Stimulated activated CD4-positive, alpha-beta T cell treated with anti-CD3 and anti-CD28 coated beads, Interleukin-2, amount 100 ng/mL, for 24 hours (primary cell): ENCODE results near the gene MASP1.
"Not testable (repeated sequence)": the region's sequence is repeated elsewhere in the genome, so short reads cannot be mapped to it uniquely, and the experiment has no call there.

Experiments used
- DNase-seq, 2 donors: peaks; one replicate each; pipeline ENCODE4 v3.0.0-alpha.2; 2020

Gene MASP1

DNA sequence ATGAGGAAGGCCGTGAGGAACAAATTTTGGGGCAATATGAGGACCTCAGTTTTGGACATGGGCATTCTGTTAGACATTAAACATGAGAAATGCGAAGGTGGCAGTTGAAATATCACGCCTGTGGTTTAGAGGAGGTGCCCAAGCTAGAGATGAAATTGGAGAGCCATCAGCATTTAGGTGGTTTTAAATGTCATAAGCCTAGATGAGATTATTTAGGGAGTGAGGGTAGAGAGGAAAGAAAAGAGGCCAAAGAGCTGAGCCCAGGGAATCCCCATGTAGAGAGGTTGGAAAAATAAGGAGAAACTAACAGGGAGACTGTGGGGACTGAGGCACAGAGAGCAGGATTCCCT is 79.4 kb downstream of the MASP1 start:
- no peak for DNase-seq

DNA sequence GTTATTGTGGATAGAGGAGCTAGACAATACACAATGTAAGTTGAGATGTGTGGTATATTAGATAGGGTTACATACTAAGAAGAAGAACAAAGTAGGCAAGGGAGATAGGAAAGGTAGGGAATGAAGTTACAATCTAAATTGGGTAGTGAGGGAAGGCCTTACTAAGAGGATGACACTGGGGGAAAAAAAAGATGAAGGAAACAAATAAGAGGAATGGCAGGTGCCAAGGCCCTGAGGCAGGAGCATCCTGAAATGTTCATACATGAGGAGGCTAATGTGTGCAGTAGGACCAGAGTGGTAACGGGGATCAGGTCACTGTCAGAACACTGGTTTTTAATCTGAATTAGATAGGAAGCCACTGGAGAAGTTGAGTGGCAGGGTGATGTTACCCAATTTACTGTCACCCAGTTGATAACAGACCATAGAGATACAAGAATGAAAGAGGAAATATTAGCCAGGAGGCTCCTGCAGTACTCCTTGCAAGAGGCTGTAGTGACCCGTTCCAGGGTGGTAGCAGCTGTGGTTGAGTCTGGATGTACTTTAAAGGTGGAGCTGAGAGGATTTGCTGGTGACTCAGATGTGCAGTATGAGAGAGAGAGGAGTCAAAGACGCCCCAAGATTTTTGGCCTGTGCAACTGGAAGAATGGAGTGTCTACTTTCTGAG is 79.9 kb downstream of the MASP1 start:
- no peak for DNase-seq

DNA sequence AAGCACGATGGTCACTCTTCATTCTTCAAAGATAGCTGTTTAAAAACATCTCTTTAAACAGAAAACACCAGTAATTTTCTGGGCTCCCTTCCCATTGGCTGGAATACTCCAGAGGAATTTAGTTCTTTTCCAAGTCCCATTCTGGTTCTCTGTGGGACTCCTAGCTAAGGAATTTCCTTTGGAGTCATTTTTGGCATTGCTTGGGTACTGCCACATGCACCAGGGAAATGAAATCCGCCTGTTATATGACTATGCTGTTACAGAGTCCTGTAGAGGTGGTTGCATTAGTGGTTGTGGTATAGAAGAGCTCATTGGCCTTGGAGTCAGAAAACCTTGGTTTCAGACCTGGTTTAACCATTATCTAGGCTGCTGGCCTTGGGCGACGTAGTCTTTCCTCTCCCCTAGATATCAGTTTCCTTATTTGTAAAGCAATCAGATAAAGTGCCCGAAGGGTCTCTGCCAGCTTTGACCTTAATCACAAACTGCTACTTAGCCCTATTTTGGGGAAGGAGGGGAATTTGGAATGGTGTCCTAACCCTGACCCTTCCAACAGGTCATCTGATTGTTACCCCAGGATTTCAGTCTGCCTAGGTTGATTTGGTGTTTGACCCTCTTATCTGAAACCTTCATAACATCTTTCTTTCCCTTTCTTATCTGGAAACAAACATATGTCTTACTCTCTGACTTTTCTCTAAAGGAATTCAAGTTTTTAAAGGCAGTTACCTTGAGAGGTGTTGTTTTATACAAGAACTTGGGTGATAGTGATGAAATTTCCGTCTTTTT is 80.8 kb downstream of the MASP1 start:
- no peak for DNase-seq

DNA sequence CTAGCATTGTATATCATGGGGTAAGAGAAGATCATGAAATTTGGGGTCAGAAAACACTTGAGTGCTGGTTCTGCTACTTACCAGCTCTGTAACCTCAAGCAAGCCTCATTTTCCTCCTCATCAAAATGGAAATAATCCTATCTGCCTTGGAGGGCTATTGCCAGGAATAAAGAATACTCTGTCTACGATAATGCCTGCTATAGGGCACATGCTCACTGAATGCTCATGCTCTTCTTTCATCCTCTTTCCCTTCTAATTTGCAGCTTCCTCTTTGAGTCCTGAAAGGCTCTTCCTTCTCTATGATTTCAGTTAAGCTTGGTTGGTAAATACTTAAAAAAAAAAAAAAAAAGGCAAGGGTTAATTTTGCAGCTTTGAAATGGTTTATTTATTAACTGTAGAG is 81.4 kb downstream of the MASP1 start:
- no peak for DNase-seq

DNA sequence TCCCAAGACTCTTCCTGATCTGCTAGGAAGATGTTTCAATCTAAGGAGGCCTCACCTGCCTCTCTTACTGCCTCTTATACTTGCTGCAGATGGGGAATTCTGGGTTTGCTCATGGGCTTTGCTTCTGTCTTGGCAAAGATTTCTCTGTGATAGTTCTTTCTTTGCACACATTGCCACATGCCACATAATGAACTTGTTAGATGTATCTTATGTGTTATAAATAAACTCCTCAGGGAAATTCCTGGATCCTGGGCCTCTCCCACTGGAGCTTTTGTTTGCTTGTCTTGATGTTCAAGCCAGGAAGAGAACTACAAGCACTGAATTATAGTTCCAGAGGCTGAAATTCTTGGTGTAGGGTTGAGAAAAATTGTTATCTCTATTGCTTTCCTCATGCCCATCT is 82.0 kb downstream of the MASP1 start:
- no peak for DNase-seq

DNA sequence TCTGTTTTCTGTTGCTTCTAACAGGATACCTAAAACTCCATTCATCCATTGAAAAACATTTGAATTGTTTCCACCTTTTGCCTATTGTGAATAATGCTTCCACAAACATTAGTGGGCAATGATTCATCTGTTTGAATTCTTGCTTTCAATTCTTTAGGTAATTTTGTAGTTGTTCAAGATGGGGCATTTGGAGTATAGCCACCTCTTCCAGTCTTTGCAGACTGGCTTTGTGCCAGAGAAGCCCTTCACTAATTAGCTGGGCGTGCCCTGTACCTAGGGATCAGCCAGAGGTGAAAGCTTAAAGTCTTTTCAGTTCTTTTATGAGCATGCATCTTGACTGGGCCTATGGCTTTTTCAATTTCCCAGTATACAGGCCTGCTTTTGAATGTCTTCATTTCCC is 83.4 kb downstream of the MASP1 start:
- no peak for DNase-seq

DNA sequence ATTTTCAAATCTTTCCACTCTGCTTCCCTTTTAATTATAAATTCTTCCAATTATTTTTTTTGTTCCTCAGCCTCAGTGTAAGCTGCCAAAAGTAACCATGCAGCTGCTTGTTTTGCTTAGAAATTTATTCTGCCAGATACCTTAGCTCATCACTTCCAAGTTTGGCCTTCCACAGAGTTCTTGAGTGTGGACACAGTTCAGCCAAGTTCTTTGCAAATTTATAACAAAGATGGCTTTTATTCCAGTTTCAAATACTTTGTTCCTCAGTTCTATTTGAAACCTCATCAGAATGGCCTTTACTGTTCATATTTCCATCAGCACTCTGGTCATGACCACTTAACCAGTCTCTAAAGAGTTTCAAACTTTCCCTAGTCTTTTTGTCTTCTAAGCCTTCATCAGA is 83.9 kb downstream of the MASP1 start:
- no peak for DNase-seq

DNA sequence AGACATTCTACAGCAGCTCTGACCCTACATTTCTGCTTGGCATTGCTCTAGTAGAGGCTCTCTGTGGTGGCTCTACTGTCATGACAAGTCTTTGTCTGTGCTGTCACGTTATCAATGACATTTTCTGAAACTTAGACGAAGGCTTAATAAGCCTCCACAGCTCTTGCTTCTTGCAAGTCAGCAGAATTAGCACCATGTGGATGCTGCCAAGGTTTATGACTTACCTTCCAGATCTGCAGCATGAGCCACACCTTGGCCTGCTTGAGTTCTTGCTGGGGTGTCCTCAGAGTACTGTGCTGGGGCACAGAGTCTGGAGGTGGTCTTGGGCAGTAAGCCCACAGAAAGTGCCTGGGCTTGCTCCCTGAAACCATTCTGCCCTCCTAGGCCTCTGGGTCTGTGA is 84.5 kb downstream of the MASP1 start:
- DNase-seq = no peak

DNA sequence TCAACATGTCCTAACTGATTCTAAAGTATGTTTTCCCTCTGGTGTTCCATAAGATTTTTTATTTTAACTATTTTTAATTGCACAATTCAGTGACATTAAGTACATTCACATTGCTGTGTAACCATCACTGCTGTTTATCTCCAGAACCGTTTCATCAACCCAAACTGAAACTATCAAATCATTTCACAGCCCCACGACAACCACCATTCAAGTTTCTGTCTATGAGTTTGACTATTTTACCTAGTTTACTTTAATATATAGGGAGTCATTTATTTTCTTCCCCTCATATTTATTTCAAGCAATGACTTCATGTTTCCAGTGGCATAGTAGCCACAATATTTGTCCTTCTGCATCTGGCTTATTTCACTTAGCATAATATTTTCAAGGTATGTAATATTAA is 85.9 kb downstream of the MASP1 start:
- DNase-seq = no peak

DNA sequence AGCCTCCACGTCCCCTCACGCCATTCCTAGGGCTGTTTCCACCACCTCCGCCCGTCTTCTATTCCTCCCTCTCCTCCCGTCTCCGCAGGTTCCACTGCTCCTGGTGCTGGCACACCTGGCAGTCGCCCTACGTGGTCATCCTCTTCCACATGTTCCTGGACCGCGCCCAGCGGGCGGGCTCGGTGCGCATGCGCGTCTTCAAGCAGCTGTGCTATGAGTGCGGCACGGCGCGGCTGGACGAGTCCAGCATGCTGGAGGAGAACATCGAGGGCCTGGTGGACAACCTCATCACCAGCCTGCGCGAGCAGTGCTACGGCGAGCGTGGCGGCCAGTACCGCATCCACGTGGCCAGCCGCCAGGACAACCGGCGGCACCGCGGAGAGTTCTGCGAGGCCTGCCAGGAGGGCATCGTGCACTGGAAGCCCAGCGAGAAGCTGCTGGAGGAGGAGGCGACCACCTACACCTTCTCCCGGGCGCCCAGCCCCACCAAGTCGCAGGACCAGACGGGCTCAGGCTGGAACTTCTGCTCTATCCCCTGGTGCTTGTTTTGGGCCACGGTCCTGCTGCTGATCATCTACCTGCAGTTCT is 92.0 kb downstream of the MASP1 start:
- not testable (repeated sequence) for DNase-seq

DNA sequence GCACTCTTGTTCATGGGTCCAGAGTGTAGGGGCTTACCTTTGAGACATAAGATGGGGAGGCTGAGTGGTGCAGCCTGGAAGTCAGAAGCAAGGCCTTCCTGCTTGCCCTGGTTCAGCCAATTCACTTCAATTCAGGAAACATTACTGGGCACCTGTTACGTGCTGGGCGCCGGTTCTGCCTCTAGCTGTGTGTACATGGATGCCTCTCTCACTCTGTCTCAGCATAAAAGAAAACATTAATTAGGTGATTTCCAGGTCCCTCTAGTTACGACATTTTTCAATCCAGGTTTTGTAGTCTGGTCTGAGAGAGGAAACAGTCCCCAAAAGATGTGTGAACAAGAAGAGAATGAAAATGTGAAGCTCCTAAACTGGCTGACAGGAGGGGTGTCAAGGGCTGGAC is 93.0 kb downstream of the MASP1 start:
- DNase-seq = no peak

DNA sequence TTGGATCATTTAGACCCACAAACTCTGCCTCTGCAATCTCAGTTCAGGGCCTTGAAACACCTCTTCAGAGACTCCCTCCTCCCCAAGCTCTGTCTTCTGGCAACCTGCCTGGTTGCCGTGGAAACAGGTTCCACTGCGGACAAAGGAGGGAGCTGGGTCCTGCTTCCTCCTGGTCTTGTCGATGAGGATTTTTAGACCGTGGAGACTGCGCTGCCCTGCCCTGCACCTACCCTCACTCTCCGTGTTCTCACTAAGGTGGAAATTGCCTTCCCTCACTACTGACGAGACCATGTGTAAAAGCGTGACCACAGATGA is 94.2 kb downstream of the MASP1 start, which contains the start of gene RTP1:
Gene RTP1 (plus strand): TSS at position 152 of the 315 bp plus-strand sequence. CDS start 30 bp downstream, at position 182.
- DNase-seq = no peak

DNA sequence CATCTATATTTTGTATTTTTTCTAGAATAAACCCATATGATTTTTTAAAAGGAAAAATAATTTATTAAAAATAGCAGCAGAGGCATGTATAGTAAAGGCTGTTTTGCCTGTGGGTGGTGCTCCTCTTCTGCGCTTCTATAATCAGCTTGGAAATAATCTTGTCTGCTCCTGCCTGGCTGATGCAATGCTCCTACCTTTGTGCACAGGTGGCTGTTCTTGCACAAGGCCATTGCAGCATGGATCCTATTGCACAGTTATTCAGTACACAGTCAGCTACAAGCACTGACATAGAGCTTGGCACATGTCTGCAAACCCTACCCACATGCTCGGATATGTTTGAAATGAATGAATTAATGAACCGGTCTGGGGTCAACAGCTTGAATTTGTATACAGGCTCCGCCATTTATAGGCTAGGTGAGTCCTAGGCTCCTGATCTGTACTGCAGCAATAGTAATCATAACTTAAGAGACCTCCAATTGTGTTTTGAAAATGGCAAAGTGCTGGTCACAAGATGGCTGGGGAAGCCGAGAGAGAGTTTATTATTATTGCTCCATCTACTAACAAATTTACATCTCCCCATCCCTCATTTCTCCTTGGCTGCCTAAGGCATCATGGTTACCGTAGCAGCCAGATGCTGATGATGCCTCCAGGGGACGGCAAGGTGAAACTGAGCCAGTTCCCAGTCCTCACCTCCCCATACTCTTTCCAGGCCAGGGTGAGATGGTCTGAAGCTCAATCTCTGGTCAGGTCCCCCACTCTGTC is 94.8 kb downstream of the MASP1 start:
- DNase-seq = no peak

DNA sequence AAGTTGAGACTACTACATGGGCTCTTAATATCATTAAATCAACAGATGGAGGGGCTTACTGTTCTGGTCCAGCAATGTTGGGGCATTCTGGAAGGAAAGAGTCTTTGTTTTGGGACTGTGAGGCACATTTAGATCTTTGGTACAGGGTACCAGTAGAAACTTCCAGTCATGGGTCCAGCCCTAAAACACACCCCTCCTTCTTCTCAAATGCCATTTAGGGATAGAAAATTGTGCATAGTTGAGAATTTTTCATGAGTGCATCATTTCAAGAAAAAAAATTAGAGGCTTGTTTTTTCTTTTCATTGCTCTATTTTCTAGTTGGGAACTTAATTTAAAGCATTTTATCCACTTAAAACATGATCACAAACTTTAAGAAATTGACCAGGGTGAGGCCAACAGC is 98.4 kb downstream of the MASP1 start:
- DNase-seq = no peak

DNA sequence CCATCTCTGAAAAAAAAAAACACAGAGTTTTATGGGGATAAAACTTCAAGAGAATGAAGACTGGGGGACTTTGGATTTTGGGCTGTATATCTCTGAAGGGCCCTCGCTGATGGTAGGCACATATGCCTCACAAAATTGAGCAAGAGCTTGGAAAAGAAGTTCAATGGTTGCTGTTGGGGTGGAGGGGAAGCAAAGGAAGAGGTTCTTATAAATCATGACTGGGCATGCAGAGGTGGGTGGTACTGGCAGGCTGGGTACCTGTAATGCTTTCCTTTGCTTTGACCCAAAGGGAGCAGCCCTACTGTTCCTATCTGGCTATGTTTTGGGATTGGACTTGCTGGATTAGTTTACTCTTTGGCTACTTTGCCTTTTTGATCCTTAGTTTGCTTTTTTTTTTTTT is 100.3 kb downstream of the MASP1 start:
- no peak for DNase-seq

DNA sequence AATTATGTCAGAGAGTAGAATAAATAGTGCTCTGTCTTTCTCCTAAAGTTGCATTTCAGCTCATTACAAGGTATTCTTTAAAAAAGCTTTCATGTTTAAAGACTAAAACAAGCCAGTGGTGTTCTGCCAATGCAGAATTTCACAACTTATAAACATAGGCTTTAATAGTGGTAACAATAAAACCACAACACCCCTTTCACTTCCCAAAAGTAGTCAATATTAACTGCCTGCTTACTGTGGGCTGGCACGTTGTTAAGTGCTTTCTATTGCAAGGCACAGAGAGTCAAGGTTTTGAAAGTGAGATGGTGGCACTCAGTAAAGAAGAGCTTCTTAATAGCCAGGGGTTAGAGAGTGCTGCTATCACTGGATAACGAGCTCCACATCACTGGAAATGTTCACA is 102.6 kb downstream of the MASP1 start:
- no peak for DNase-seq

DNA sequence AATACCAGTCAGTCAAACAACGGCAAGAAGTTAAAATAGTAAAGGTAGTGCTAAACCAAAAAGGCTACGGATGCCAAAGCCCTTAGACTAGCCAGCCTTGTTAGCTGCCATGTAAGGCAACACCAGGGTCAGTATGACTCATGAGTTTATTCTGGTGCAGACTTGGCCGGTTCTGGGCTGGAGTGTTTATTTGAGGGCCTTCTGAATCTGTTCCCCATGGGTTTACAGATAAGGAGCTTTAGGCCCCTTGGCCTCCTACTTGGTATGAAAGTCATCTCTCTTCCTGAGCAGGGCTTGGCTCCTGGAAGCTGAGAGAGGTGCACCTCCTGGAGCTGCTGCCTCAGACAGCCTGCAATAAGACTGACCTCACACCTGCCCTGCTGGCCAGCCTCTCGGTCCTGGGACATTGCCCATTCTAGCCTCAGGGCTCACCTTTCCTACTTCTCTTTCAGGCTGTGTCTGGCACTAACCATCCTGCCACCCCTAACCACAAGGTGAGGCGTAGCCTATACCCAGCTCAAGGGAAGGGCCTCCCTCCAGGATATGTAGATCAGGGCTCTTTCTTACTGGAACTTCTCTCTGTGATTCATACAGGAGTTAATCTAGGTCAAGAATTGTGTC is 104.6 kb downstream of the MASP1 start:
- no peak for DNase-seq

DNA sequence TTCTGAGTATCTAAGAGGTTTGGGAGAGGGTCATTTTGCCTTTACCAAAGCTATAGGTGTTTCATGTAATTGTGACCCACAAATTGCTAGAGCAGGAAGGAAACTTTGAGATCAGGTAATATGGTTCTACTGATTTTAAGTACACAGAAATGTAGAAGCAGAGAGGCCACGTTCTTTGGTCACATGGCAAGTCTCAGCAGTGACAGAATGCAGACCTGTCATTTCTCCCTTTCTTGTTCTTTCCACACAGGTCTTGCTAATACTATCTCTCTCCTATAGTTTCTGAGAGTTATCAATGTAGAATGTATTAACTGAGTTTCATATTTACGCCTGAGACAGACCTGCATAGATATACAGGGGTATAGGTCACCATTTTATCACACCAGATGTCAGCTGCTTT is 105.2 kb downstream of the MASP1 start:
- DNase-seq = no peak

DNA sequence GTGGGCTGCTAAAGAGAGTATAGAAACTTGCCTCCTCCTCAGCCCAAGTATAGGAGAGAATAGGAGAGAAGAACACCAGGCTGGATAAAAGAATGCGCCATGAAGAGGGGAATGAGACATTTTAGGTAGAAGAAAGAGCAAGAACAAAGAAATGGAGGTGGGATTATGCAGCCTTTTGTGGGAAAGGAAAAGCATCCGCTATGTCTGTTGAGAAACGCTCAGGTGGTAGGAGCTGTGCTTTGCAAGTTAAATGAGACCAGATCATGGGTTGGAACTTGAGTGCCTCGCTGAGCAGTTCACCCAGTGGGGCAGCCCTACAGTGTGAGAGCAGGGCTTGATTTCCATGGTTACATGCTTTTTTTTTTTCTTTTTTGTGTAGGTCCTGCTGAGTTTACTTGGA is 105.8 kb downstream of the MASP1 start:
- DNase-seq = no peak
